ENCODE measurements around the gene KIAA0513.

KIAA0513 gene

GRCh38 chr16:85069171-85069570 lies 41.6 kb downstream of the KIAA0513 start:
- no peak for DNase-seq (ENCODE audit: low read depth in 2 of 2)

GRCh38 chr16:85072076-85072860 lies 44.7 kb downstream of the KIAA0513 start:
- DNase-seq (ENCODE audit: low read depth in 2 of 2), result no peak

GRCh38 chr16:85072947-85073346 lies 45.4 kb downstream of the KIAA0513 start:
- no peak for DNase-seq (ENCODE audit: low read depth in 2 of 2)

- no peak for DNase-seq (ENCODE audit: low read depth in 2 of 2)
Measured at GRCh38 chr16:85074225-85074914, 46.8 kb downstream of the KIAA0513 start.

DNA sequence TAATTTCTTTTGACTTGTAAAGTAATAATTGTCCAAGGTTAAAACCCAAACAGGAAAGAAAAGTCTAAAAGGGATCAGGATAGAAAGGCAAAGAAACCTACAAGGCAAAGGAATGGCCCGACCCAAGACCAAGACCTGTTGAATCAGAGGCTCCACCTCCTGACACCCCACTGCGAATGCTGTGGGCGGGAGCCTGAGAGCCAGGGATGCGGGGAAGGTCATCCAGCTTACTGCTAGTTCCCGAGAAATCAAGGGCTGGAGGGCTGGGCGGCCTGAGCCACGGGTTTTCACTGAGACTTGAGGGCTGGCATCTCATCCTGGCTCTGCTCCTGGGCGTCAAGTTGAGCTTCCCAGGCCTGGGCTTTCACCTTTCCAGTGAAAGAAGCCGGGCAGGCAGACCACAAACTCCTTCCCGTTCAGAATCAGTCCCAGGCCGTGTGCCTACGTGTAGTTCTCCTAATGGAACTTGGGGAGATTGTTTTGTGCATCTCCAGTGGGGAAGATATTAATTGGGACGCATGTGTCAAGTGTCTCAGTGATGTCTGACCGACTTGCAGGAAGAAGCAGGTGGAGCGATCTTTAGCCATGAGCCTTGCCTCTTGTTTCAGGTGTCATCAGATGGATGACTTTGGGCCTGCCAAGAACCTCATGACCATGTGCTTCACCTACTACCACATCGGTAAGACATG lies 47.8 kb downstream of the KIAA0513 start:
- DNase-seq (ENCODE audit: low read depth in 2 of 2), result no peak

DNA sequence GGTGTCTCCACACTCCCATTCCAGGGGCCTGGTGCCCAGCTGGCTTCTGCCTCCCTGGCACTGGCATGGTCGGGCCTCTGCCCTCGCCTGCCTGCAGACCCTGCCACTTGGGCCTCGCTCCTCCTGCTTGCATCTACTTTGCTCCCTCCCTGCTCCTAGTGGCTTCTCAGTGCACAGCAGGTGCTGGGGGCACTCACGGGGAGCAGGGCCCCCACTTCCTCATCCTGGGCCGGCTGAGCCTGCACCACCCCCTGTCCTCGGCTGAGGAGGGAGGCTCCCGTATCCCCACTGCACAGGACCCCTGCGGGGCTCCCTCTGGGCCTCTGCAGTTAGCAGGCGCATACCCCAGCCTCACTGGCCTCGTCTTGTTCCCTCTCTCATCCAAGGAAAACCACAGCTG lies 49.4 kb downstream of the KIAA0513 start:
- DNase-seq (ENCODE audit: low read depth in 2 of 2), result no peak

GRCh38 chr16:85077576-85078125 lies 50.1 kb downstream of the KIAA0513 start:
- no peak for DNase-seq (ENCODE audit: low read depth in 2 of 2)

- no peak for DNase-seq (ENCODE audit: low read depth in 2 of 2)
Measured at GRCh38 chr16:85078226-85078625, 50.6 kb downstream of the KIAA0513 start.

DNA sequence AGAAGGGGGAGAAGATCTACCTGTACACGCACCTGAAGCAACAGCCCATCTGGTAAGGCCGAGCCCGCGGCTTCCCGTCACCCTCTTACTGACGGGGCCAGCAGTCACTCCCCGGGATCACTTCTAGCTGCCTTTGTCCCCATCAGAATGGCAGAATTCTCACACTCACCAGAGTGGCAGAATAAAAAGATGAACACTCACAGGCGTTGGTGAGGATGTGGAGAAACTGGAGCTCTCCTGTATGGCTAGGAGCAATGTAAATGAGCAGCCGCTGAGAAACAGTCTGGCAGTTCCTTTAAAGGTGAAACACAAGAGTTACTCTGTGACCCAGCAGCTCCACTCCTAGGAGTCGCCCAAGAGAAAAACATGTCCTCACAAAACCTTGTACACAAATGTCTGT lies 51.4 kb downstream of the KIAA0513 start:
- no peak for DNase-seq (ENCODE audit: low read depth in 2 of 2)

DNA sequence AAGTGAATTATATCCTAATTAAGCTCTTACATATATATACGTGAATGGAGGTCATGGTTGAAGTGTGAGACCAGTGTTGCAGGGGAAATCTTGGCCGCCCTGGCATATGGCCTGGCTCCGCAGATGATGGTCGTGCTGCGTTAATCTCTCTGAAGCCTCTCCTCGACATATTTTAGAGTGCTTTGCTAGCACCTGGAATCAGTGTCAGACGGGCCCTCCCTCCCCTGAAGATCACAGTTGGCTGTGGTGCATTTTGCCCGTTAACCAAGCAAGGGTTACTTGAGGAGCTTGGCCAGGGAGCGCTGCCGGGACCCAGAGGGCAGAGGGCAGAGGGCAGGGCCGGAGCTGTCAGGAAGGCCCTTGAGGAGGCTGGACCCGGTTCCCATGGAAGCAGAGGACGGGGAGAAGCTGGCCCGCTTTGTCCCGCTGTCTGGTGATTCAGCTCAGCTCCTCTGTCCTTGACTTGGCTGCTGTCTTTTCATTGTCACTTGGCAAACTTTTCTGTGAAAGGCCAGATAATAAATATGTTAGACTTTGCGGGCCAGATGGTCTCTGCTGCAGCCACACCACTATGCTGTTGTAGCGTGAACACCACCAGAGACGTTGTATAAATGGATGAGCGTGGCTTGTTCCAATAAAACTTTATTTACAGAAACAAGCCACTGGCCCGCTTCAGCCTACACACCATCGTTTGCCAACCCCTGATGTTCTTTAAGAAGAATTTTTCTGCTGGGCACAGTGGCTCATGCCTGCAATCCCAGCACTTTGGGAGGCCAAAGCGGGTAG lies 52.4 kb downstream of the KIAA0513 start:
- no peak for DNase-seq (ENCODE audit: low read depth in 2 of 2)

DNA sequence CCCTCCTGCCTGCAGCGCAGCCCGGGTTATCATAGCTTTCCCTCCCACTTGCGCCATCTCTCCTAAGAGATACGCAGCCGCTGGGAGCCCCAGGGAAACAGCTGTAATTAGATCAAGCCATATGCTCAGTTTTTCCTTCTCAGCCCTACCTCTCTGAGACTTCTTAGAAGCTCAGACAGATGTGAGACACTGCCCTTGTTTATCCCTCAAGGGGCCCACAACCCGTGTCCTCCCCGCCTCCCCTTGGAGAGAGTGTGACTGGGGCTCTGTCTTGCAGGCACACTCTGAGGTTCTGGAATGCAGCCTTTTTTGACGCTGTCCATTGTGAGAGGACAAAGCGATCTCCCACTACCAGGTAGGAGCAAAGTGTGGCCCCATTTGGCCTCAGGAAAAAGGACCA lies 53.4 kb downstream of the KIAA0513 start:
- no peak for DNase-seq (ENCODE audit: low read depth in 2 of 2)

GRCh38 chr16:85081765-85082164 lies 54.2 kb downstream of the KIAA0513 start:
- no peak for DNase-seq (ENCODE audit: low read depth in 2 of 2)

DNA sequence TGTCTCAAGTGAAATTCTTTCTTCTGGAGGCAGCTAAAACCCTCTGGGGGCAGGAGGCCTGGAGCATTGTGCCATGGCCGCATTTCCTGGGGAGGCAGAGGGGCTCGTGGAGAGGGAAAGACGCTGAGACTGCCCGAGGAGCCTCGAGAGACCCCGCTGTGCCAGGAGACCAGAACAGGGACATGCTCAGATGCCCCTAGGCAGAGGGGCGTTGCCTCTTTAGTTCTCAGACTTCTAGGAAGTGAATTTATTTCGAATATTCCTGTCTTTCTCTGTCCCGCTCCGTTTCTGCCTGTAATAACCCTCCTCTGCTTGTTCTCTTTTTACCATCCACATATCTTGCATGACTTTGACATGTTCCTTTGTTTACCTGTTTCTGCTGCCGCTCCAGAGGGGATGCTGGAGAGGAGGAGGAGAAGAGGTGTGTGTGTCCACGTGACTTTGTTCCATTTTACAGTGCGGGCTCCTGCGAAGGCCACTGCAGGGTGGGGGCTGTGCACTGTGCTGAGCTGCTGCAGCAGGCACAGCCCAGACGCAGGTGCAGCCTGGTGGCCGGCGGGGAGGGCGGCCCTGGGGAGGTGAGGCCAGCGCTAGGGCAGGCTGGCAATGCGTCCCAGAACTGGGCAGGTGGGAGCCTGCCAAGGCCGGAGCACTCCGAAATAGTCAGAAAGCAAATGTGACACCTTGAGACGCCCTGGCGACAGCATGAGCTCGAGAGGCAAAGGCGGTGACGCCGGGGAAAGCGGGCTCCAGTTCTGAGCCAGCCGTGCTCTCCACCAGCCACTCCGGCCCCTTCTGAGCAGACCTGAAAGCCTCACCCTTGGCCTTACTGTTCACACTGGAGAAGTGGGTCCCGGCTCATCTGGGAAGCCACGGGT lies 54.8 kb downstream of the KIAA0513 start:
- no peak for DNase-seq (ENCODE audit: low read depth in 2 of 2)

DNA sequence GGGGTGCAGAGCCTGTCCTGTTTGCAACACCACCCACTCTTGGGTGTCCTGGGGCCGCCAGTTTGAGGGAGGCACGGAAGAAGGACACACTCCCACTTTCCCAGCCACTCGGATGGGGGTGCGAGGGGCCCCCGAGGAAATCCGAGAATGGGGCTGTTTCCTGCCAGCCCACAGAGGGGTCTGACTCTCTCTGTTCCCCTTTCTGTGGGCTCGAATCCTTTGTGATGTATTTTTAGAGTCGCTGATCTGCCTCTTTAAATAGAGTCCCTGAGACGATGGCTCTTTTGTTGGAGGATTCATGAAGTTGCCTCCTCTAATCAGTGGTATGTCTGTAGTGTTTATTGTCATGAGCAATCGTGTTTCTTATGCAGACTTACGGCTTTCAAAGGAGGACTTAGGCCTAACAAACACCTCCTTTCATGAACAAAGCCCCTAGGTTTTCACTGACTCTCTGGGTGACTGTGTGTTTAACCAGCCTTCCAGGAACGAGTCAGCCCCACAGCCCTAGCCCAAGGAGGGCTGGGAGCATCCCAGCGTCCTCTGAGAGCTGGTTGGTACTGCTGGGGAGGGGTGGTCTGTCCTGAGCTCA lies 55.5 kb downstream of the KIAA0513 start:
- no peak for DNase-seq (ENCODE audit: low read depth in 2 of 2)

DNA sequence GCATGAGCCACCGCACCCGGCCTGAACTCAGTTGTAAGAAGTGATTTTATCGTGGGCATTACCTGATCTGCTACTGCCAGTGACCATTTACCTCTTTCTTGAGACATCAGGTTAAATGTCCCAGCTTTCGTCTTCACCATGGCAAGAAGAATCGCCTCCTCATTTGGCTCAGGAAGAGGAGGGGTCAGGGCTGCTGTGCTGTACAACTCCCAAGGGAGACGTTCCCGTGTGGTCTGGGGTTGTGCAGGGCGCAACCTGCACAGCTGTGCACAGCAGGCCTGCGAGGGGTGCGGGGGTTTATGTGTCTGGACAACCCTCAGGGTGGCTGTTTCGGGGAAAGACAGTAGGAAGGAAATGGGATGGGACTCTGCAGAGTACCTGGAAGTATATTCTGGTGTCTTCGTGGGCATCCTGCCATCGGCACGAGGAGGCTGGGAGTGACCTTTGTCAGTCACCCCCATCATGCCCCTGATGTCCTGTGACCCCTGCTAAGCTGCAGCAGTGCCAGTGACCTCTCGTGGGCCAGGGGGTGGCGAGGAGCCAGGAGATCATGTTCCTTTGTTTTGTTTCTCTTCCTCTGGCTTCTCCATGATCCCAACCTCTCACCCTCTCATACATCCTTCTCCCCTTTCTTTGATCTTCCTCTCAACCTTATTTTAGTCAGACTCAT lies 57.4 kb downstream of the KIAA0513 start:
- no peak for DNase-seq (ENCODE audit: low read depth in 2 of 2)

- DNase-seq (ENCODE audit: low read depth in 2 of 2), result no peak
Measured at GRCh38 chr16:85085721-85086120, 58.1 kb downstream of the KIAA0513 start.

DNA sequence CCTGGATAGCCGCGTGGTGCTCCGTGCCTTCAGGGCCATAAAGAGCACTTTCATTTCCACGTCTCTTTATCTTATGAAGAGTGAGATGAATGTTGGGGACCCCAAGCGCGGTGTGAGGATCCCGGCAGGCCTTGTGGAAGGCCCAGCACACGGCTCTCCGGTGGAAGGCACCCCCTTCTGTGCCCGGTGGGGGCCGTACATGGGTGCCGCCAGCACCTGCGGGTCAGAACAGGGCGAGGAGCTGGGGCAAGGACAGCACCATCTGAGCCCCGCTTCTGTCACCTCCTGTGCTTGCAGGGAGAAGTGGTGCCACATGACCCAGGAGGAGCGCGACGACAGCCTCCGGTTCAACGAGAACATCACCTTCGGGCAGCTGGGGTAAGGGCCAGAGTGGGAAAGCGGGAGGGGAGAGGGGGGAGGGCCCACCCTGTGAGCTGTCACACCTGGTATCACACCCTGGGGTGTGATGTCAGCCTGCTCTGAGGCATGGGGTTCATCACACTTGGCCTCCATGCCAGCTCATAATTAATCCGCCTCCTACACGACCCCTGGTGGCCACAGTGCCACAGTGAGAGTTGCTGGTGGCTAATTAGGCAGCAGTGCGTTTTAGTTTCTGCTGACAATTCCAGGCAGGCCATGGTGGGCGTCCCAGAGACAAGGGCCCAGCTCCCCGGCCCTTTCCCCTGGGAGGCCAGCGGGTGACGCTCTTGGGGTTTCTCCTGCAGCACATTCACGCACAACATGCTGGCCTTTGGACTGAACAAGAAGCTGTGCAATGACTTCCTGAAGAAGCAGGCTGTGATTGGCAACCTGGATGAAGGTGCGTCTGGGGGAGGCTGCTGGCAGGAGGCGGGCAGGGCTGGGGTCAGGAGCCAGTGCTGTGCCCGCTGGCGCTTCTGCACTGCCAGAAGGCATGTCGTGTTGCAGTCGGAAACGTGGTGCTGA lies 59.0 kb downstream of the KIAA0513 start:
- DNase-seq (ENCODE audit: low read depth in 2 of 2), result peak; percentile 57 to 58

- DNase-seq (ENCODE audit: low read depth in 2 of 2), result no peak
Measured at GRCh38 chr16:85087899-85088569, 60.4 kb downstream of the KIAA0513 start.

All from activated CD8-positive, alpha-beta memory T cell treated with anti-CD3 and anti-CD28 coated beads for 4 hours (primary cell).